Thoracic aorta (tissue), 2 donors: Measurements from ENCODE around the gene PPFIA4. TPM values are rescaled to one million over a fixed set of nuclear protein-coding genes. Genes with fewer than 3 reads are reported as not detected.

Experiments
- ATAC-seq: fragments of 150-250 bp; one replicate; pipeline ENCODE4 v1.8.0; 2017; ENCODE audit warnings: low read depth; ENCODE audit not compliant: insufficient number of reproducible peaks, low FRiP score
- DNase-seq: peaks from one replicate; pipeline ENCODE4 v3.0.0-alpha.2; 2020; ENCODE audit warnings: low spot score
- H3K27ac ChIP-seq, 2 donors: fragments of 200-600 bp; sonication (generic); 1 replicate in 1 of 2; 2 replicates in 1 of 2; pipeline ENCODE4 v1.5.1; 2016; ENCODE audit warnings: mild to moderate bottlenecking in 2 of 2, moderate library complexity in 2 of 2
- H3K27me3 ChIP-seq: fragments of 200-600 bp; sonication (generic); replicated peaks from 2 replicates; pipeline ENCODE4 v1.6.0; 2016; ENCODE audit warnings: mild to moderate bottlenecking; ENCODE audit not compliant: insufficient read depth
- H3K36me3 ChIP-seq: fragments of 200-600 bp; sonication (generic); one replicate; pipeline ENCODE4 v1.5.1; 2016
- H3K4me1 ChIP-seq, 2 donors: fragments of 200-600 bp; sonication (generic); 1 replicate in 1 of 2; 2 replicates in 1 of 2; pipeline versions ENCODE4 v1.5.1 to v1.6.0; 2016; ENCODE audit warnings: low read depth in 2 of 2, mild to moderate bottlenecking in 1 of 2; ENCODE audit not compliant: control insufficient read depth in 1 of 2
- H3K4me3 ChIP-seq: fragments of 200-600 bp; sonication (generic); 2 replicates; pipeline ENCODE4 v1.5.1; 2016; ENCODE audit warnings: mild to moderate bottlenecking
- H3K9me3 ChIP-seq: fragments of 200-600 bp; sonication (generic); 2 replicates; pipeline ENCODE4 v1.5.1; 2016
- total RNA-seq, 2 donors: library from RNA; depleted of rRNA; stranded (reverse); fragments of >200 nt; gene quantifications; one replicate each; pipeline versions ENCODE4 v1.1.0 to v1.2.3, GENCODE V29; 2016
- TF ChIP-seq, protein P1 (sequence below): fragments of 200-600 bp; sonication (generic); IDR thresholded peaks from one replicate; pipeline ENCODE4 v1.5.1; 2019; ENCODE audit warnings: antibody characterized with exemption

PPFIA4 gene
- total RNA-seq, 2 donors from 2014 or later = 13.5 to 16.5 TPM

DNA sequence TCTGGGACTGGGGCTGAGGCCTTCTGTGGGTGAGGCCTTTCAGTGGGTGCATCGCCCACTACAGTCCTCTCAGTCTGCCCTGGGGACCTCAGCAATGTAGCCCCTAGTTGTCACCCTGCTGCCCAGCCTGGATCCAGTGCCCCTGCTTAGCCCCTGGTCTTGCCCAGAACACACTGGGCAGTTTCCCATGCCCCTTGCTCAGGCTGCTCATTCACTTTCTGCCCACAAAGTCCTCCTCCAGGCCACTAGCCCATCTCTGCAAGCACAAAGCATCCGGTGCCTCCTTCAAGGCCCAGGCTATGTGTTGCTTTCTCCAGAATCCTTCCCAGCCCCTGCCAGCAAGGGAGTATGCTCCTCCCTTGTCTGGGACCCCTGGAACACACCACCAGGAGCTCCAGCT lies 95.9 kb downstream of the PPFIA4 start:
- no peaks in the 10 kb centered on the region for H3K27me3 ChIP-seq
- no peak for ATAC-seq
- no peaks in the 10 kb centered on the region for H3K36me3 ChIP-seq
- TF ChIP-seq, protein P1, sequence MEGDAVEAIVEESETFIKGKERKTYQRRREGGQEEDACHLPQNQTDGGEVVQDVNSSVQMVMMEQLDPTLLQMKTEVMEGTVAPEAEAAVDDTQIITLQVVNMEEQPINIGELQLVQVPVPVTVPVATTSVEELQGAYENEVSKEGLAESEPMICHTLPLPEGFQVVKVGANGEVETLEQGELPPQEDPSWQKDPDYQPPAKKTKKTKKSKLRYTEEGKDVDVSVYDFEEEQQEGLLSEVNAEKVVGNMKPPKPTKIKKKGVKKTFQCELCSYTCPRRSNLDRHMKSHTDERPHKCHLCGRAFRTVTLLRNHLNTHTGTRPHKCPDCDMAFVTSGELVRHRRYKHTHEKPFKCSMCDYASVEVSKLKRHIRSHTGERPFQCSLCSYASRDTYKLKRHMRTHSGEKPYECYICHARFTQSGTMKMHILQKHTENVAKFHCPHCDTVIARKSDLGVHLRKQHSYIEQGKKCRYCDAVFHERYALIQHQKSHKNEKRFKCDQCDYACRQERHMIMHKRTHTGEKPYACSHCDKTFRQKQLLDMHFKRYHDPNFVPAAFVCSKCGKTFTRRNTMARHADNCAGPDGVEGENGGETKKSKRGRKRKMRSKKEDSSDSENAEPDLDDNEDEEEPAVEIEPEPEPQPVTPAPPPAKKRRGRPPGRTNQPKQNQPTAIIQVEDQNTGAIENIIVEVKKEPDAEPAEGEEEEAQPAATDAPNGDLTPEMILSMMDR = no peak
- H3K9me3 ChIP-seq = no peaks in the 10 kb centered on the region
- H3K4me3 ChIP-seq = no peak overlapping the region
- H3K27ac ChIP-seq = no peak overlapping the region
- no peak for DNase-seq
- H3K4me1 ChIP-seq = peaks cover 3 to 22% of the 10 kb centered on the region in 2 donors

DNA sequence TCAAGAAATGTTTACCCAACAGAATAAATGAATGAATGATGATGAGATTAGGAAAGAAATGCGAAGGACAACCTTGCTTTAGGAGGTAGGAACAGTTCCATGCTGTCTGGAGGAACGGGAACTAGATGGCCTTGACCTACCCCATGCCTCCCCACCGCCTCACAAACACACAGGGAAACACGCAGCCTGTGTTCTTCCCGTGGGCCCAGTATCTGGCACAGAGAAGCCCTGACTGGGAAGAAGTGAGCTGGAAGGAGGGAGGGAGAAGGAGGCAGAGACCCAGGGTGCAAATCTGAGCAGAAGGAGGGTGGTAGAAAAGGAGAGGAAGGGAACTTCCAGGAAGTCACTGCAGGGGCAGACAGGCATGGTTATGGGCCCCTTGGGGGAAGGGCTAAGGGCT lies 97.7 kb downstream of the PPFIA4 start:
- no peaks in the 10 kb centered on the region for H3K36me3 ChIP-seq
- ATAC-seq = no peak
- TF ChIP-seq, protein P1 = no peak
- no peak overlapping the region for H3K27ac ChIP-seq
- H3K9me3 ChIP-seq = no peaks in the 10 kb centered on the region
- H3K4me3 ChIP-seq = no peak overlapping the region
- no peak for DNase-seq
- H3K4me1 ChIP-seq = peaks cover 14 to 27% of the 10 kb centered on the region in 2 donors
- H3K27me3 ChIP-seq = no peaks in the 10 kb centered on the region

DNA sequence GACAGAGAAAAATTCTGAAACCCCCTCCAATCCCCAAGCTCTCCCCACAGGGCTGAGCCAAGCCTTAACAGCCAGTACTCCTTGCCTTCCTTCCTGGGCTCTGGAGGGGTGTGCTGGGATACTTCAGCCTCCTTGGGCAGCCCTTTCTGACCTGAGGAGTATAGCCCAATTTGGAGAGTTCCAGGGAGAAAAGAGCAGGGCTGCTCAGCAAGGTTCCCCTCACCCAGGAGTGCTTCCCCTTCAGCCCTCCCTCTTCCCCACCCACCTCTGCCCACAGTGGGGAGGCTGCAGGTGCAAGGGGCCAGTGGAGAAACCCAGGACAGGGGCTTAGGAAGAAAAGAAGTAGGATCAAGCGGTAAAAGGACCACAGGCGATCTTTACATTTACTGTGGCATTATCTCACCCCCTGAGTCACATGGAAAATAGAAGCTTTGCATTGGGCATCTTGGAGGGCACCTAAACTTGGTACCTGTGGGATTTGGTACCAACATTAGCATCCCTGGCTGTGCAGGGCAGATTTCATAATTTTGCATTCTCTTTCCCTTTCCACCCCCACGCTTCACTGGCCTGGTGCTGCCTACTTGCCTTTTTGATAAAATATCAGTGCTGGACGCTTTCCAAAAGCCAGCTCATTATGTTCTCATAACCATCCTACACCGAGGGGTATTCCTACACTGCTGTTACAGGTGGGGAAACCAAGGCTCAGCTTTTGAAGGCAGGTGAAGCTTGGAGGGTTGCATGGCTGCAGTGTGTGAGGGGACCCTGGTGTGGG lies 98.4 kb downstream of the PPFIA4 start:
- ATAC-seq = no peak
- H3K36me3 ChIP-seq = no peaks in the 10 kb centered on the region
- no peak for DNase-seq
- no peak overlapping the region for H3K4me3 ChIP-seq
- peaks cover 15 to 27% of the 10 kb centered on the region in 2 donors for H3K4me1 ChIP-seq
- H3K9me3 ChIP-seq = no peaks in the 10 kb centered on the region
- no peak overlapping the region for H3K27ac ChIP-seq
- TF ChIP-seq, protein P1 = no peak
- H3K27me3 ChIP-seq = no peaks in the 10 kb centered on the region

DNA sequence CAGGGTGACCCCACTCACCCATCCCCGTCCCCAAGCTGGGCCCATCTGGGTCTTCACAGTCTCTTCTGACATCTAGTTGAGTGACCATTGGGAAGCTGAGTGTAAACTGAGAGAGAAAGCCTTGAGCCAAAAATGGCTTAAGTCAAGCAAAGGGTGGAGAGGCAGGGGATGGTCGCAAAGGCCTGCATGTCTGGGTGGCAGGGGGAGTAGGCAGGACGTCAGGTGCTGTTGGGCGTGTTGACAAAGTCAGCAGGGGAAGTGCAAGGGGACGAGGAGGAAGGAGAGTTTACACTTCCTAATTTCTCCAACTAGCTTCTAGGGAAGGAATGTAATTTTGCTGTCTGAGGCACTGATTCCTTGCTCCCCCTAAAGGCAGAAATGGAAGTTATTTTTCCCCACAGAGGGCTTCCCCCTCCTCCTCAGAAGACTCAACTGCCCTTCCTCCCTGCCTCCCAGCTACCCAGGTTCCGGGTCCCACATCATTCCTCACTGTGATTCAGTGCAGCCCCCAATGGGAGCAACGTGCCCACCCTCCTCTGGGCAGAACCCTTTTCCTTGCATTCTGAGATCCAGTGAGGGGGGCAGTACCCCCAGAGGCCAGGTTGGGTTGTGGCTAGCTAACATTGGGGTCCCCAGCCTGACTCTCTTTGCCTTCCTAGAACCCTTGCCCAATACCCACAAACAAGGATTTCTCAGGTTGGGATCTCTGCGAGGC lies 100.0 kb downstream of the PPFIA4 start:
- no peaks in the 10 kb centered on the region for H3K36me3 ChIP-seq
- DNase-seq = no peak
- TF ChIP-seq, protein P1 = peak; percentile 37
- H3K9me3 ChIP-seq = no peaks in the 10 kb centered on the region
- no peak overlapping the region for H3K27ac ChIP-seq
- H3K4me1 ChIP-seq = peaks cover 16 to 27% of the 10 kb centered on the region in 2 donors
- ATAC-seq = no peak
- no peaks in the 10 kb centered on the region for H3K27me3 ChIP-seq
- H3K4me3 ChIP-seq = peak overlapping the region; percentile 70

DNA sequence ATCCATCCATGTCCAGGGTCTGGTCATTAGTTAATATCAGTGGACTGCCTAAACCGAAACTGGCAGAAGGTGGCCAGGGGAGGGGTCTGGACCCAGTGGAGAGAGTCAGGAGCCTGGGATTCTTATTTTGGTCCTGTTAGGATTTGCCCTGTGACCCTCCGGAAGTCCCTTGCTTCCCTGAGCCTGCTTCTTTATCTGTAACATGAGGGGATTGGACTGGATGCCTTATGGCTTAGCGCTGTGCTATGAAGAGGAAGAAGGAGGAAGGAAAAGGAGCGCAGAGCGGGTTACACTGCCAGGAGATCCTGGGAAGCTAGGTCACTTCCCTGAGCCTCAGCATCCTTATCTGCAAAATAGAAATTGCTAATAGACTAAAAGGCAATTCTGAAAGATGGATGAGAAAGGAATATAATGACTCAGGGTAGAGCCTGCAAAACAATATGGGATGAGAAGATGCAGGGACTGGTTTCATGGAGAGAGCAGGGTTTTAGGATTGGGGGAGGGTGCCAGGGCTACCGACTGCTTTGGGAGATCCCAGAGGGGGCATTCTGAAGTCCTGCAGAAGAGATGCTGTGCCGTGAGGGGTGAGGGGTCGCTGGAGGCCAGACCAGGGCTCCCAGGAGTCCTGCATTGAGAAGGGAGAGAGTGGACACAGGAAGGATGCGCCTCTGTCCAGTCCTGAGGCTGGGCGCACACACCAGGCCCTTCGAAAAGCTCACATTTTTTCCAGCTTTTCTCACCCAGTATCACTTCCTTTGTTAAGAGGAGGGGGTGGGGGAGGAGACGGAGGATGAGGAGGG lies 100.8 kb downstream of the PPFIA4 start:
- TF ChIP-seq, protein P1 = no peak
- Histone ChIP-seq H3K27ac (no peak overlapping the region), H3K9me3 (no peaks in the 10 kb centered on the region), H3K36me3 (no peaks in the 10 kb centered on the region), H3K4me1 (peaks cover 16 to 27% of the 10 kb centered on the region in 2 donors), H3K4me3 (peak overlapping the region; percentile 70), H3K27me3 (no peaks in the 10 kb centered on the region)
- no peak for DNase-seq
- ATAC-seq = no peak
